Osteoblast (primary cell): ENCODE data around the gene GSTCD. TPM values are rescaled to one million over a fixed set of nuclear protein-coding genes. Genes with fewer than 3 reads are reported as not detected.

ENCODE experiments used
- DNase-seq: peaks from one replicate; pipeline ENCODE4 v3.0.0; 2011; ENCODE audit warnings: low spot score, mixed read lengths; ENCODE audit not compliant: insufficient read length; ENCODE audit errors: missing footprints
- H2AFZ ChIP-seq: 2 replicates; pipeline ENCODE4 v1.6.0; 2011; ENCODE audit warnings: mild to moderate bottlenecking, low read length
- H3K27ac ChIP-seq: 2 replicates; pipeline ENCODE4 v1.5.1; 2011; ENCODE audit warnings: mild to moderate bottlenecking, low read depth, low read length, moderate library complexity
- H3K27me3 ChIP-seq: 2 replicates; pipeline ENCODE4 v1.6.0; 2012; ENCODE audit warnings: mild to moderate bottlenecking, control low read depth, inconsistent platforms, low read length, moderate library complexity; ENCODE audit not compliant: insufficient read depth
- H3K36me3 ChIP-seq: 2 replicates; pipeline ENCODE4 v1.5.1; 2011; ENCODE audit warnings: mild to moderate bottlenecking, low read length, control low read depth, moderate library complexity; ENCODE audit not compliant: insufficient read depth
- H3K4me1 ChIP-seq: 2 replicates; pipeline ENCODE4 v1.5.1; 2011; ENCODE audit warnings: mild to moderate bottlenecking, low read length, control low read depth, moderate library complexity; ENCODE audit not compliant: insufficient read depth
- H3K4me2 ChIP-seq: 2 replicates; pipeline ENCODE4 v1.6.0; 2011; ENCODE audit warnings: mild to moderate bottlenecking, low read length; ENCODE audit not compliant: insufficient read depth
- H3K4me3 ChIP-seq: fragments of 200-600 bp; sonication (generic); 3 replicates; pipeline ENCODE4 v1.5.1; 2012; ENCODE audit warnings: mild to moderate bottlenecking, low read length, inconsistent platforms; ENCODE audit not compliant: insufficient read depth
- H3K79me2 ChIP-seq: 2 replicates; pipeline ENCODE4 v1.6.0; 2012; ENCODE audit warnings: mild to moderate bottlenecking, low read length, control low read depth, inconsistent platforms; ENCODE audit not compliant: insufficient read depth
- H3K9me3 ChIP-seq: 2 replicates; pipeline ENCODE4 v1.5.1; 2011; ENCODE audit warnings: low read depth, low read length, control low read depth
- H4K20me1 ChIP-seq: 2 replicates; pipeline ENCODE4 v1.6.0; 2012; ENCODE audit warnings: mild to moderate bottlenecking, low read length, control low read depth; ENCODE audit not compliant: insufficient read depth
- CTCF ChIP-seq: IDR thresholded peaks from 2 replicates; pipeline ENCODE4 v1.5.1; 2011; ENCODE audit warnings: mild to moderate bottlenecking, low read depth, low read length, moderate library complexity; ENCODE audit errors: extremely low read depth
- total RNA-seq: library from RNA; depleted of rRNA; stranded (reverse); fragments of >200 nt; gene quantifications from 2 replicates; pipeline ENCODE4 v1.2.3, GENCODE V29; 2012

GSTCD gene
- total RNA-seq, 1 donor = 6.9 TPM

DNA sequence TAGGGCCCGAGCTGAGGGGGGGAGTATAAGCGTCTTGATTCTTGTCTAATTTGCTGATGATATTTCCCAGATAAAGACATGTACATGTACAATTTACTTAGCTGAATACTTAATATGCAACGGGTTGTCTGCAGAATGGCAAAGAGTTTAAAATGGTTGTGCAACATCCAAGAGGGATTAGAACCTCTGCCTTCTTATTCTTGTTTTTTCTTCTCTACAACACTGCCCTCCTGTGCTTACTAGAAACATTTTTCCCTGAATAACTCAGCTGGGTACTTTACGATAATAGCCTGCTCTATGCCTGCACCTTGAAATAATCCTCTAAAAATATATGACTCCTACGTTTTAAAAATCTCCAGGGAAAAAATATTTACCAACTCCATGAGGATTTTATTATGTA lies 41.9 kb upstream of the GSTCD start:
- DNase-seq = no peak
- H3K79me2 ChIP-seq = no peaks in the 10 kb centered on the region
- H3K4me1 ChIP-seq = no peaks in the 10 kb centered on the region
- H3K4me3 ChIP-seq = no peak overlapping the region
- no peak overlapping the region for H2AFZ ChIP-seq
- H3K9me3 ChIP-seq = no peaks in the 10 kb centered on the region
- H3K36me3 ChIP-seq = no peaks in the 10 kb centered on the region
- H4K20me1 ChIP-seq = no peaks in the 10 kb centered on the region
- no peak overlapping the region for H3K27ac ChIP-seq
- no peak overlapping the region for H3K4me2 ChIP-seq
- TF ChIP-seq CTCF = peak; percentile 41
- no peaks in the 10 kb centered on the region for H3K27me3 ChIP-seq

DNA sequence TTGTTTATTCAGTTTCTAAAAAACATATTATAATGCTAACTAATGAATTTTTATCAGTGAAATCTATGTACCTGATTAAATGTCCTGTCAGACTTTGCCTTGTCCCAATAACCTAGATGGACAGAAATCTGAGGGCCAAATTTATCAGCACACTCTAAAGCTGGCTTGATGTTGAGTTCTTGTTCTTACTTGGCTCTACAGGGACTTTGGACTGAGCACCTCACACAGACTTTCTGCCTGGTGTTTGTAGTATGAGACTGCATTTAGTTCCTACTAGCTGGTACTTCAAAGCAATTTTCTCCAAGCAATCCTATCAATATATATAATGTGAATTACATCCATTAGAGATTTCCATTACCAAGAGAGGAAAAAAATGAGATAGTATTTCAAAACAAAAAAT lies 37.9 kb upstream of the GSTCD start:
- Histone ChIP-seq H3K27me3 (no peaks in the 10 kb centered on the region), H4K20me1 (no peaks in the 10 kb centered on the region), H2AFZ (no peak overlapping the region), H3K27ac (no peak overlapping the region), H3K9me3 (no peaks in the 10 kb centered on the region), H3K4me1 (no peaks in the 10 kb centered on the region), H3K36me3 (no peaks in the 10 kb centered on the region), H3K4me2 (no peak overlapping the region), H3K79me2 (no peaks in the 10 kb centered on the region), H3K4me3 (no peak overlapping the region)
- no peak for TF ChIP-seq CTCF
- DNase-seq = no peak

DNA sequence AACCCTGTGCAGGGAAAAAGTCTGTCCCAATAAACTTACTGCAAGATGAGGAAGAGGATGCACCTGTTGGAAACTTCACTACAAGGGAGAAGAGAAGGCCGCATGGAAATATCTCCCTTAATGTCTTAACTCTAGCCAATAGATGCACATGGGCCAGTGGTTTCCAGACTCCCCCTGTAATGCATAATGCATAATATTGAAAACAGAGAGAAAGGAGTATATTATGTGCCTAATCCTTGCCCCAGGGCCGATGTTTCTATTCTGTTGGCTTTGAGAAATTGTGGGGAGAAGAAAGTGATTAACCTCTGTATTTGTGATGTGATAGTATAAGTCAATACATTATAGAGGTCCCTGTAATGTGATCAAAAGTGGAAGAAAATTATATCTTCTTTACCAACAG lies 37.3 kb upstream of the GSTCD start:
- H4K20me1 ChIP-seq = no peaks in the 10 kb centered on the region
- TF ChIP-seq CTCF = no peak
- no peaks in the 10 kb centered on the region for H3K36me3 ChIP-seq
- no peak overlapping the region for H3K4me3 ChIP-seq
- H3K79me2 ChIP-seq = no peaks in the 10 kb centered on the region
- no peaks in the 10 kb centered on the region for H3K4me1 ChIP-seq
- H3K9me3 ChIP-seq = no peaks in the 10 kb centered on the region
- DNase-seq = no peak
- H3K27me3 ChIP-seq = no peaks in the 10 kb centered on the region
- H2AFZ ChIP-seq = no peak overlapping the region
- no peak overlapping the region for H3K4me2 ChIP-seq
- no peak overlapping the region for H3K27ac ChIP-seq

- no peak overlapping the region for H3K27ac ChIP-seq
Measured at GRCh38 chr4:105674011-105674410, 34.6 kb upstream of the GSTCD start.

More at GRCh38 chr4:105674011-105674410, 34.6 kb upstream of the GSTCD start:
- H3K36me3 ChIP-seq = no peaks in the 10 kb centered on the region
- no peak for DNase-seq
- H3K79me2 ChIP-seq = no peaks in the 10 kb centered on the region
- no peaks in the 10 kb centered on the region for H3K27me3 ChIP-seq
- H3K4me3 ChIP-seq = no peak overlapping the region
- no peaks in the 10 kb centered on the region for H3K9me3 ChIP-seq
- peaks cover 2% of the 10 kb centered on the region for H3K4me1 ChIP-seq
- no peak for TF ChIP-seq CTCF
- H4K20me1 ChIP-seq = no peaks in the 10 kb centered on the region
- H2AFZ ChIP-seq = no peak overlapping the region
- no peak overlapping the region for H3K4me2 ChIP-seq
